Measurements from ENCODE around the gene SERGEF.

SERGEF gene

DNA sequence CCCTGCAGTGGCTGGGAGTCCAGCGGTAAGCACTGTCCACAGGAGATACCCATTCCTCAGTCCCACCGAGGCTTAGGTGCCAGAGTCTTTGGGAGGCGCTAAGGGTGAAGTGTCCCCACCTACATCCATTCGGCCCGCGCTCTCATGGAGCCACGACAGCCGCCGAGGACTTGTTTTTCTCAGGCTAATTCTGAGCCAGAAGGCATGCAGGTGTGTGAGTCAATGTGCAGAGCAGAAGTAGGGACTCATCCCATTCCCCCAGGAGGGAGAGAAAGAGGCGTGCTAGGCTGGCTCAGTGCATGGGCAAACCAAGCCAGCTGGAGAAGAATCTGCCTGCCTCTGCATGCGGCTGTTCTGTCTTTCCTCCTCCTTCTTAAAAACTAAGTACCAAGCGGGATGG lies 231.6 kb downstream of the SERGEF start:
- FAIRE-seq, result no peak

DNA sequence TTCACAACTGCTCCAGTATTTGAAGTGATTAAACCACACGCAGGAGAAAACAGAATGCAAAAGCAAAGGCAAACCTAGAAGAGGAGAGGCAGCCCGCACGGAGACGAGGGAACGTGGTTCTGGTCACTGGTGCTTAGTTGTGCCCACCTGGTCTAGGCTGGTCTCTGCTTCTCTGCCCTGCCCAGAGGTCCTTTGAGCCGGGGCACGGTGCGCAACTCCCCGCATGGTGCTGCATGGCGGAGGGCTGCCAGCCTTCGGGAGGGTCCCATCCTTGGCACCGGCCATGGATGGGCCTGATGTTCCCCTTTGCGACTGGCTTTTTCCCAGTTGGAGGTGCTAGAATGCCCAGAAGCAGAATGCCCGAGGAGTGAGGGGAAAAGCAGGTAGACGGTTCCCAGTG lies 232.2 kb downstream of the SERGEF start:
- FAIRE-seq, result no peak

DNA sequence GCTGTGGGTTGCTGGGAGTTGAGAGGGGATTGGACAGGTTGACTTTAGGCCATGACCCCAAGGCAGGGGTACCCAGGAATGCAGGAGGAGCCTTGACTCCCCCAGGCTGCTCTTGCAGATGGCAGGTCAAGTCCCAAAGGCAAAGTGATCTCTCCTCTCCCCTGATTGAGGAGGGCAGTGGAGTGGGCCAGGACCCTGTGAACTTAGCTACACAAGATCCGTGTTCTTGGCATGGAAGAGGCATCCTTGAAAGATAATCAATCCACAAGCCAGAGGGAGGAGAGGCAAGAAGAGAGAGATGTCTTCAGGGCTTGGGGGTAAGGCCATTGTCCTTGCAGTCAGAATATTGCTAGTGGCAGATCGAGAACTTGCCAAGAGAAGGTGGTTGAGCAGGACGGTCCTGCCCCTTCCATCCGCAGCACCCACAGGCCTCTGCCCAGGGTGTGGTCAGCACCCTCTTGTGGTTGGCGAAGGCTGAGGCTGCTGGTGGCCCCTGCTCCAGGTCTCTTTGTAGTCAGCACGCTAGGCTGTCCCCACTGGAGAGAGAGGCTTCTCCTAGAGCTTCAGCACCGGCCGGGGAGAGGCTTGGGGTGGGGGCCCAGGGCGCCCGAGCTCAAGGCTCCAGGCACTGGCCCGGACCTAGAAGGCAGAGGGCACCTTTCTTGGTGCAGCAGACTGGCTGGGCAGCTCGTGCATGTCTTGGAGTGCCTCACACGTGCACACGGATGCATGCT lies 232.8 kb downstream of the SERGEF start:
- no peak for FAIRE-seq

DNA sequence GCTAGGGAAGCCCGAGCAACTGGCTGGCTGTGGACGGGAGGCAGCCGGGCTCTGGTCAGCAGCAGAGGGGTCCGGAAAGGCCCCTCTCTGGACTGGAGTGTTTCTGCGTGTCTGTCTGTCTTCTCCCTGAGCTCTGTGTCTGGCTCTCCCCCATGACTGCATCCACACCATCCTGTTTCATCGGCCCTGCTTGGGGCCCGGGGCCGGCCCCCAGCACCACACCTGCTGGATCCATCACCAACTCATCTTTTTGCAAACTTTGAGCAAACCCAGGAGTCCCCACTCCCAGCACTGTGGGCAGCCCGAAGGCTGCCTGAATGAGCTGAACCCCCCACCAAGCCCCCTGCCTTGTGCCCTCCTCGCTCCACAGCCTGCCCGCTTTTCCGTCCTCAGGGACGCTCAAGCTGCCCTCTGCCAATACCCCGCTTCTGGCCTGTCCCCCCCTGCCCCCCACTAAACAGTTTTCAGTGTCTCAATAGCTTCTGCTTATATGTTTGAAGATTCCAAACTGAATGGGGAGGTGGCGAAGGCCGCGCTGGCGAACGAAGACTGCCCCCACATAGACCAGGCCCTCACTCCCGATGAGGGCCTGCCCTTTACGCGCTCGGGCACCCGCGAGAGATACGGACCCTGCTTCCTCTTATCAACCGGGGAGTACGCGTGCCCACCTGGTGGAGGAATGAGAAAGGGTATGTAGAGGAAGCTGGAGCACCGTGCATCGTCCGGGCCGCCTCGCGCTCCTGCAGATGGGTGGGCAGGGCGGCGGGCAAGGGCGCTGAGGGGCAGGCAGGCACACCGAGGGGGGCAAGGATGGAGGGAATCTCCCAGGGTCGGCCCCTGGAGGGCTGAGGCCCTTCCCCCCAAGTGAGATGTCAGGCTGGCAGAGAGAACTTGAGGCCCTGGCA lies 233.6 kb downstream of the SERGEF start:
- FAIRE-seq, result no peak

DNA sequence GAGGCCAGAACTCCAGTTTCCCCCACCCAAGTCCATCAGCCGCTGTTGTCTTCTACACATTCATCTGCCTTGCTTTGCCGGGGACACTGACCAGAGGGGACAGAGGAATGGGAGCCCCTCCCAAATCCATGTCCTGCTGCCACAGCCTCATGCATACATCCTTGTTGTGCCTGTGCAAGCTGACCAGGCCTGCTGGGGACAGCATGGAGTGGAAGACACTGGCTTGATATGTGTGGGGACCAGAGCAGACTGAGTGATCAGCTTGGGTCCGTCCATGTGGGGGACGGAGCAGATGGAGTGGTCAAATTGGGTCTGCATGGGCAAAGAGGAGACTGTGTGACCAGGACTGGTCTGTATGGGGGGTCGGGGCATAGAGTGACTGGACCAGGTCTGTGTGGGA lies 234.5 kb downstream of the SERGEF start:
- no peak for FAIRE-seq

DNA sequence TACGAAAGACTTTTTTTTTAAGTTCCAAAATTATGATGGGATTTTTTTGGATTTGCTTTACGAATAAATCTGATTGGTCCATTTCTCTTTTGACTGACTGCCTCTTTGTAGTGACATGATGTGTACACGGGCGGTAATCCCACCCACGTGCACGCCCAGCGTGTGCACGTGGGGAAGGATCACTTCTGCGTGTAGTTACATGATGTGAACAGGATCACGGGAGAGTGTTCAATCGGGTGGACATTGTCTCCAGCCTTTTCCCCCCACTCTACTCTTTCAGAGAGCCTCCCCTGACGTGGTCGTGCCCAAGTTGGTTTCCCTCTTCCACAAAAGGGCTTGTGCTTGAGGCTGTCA lies 235.1 kb downstream of the SERGEF start:
- FAIRE-seq, result no peak

DNA sequence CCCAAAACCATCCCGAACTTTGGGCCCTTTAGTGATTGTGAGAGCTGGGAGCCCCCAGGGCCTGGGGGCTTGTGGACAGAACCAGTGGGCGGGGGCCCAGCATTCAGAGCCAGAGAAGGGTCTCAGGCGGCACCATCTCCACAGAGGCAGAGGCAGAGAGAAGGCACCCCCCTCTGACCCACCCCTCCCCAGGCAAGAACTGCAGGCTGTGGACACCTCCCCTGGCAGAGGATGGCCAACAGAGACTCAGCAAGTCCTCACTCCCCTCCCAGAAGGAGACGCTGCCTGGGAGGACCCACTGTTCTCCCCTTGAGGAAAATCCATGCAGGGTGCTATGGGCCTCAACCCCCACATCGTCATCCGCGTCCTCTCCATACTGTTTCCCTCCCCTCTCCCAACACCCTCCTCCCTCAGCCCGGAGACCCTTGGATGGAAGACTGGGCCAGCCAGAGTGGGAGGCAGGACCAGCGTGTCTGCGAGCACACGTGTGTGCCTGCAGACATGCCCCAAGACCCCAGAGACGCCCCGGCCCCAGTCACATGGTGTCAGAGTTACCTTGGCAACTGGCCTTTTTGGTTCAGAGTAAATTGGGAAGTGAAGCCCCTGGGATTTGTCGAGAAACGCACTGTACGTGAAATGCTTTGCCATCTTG lies 235.6 kb downstream of the SERGEF start:
- FAIRE-seq, result no peak

DNA sequence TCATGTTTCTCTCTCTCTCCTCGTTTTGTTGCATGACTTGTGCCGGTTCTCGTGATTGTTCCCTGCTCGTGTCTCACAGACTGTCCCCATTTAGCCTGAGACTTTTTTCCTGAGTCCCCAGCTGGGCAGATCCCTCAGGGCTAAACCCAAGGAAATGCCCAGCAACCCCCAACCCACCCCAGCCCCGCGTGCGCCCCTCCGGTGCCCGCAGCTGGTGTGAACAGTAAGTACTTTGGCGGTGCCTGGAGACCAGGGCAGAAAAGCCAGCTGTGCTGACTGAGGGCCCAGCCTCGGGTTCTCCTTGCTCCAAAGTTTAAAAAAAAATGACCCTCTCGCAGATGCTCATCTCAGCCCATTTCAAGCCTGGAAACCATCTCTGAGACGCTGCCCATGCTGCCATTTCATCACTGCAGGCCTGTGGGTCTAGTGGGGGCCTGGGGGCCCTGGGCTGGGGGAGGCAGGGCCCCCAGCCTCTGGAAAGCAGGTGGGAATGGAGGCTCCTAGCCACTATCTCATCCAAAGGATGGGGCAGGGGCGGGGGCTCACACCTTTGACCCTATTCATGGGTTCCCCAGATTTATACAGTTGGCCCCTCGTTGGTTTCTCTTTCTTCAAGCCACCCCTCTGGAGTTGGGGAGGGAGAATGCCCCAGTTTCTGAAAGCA lies 236.5 kb downstream of the SERGEF start:
- FAIRE-seq, result no peak

DNA sequence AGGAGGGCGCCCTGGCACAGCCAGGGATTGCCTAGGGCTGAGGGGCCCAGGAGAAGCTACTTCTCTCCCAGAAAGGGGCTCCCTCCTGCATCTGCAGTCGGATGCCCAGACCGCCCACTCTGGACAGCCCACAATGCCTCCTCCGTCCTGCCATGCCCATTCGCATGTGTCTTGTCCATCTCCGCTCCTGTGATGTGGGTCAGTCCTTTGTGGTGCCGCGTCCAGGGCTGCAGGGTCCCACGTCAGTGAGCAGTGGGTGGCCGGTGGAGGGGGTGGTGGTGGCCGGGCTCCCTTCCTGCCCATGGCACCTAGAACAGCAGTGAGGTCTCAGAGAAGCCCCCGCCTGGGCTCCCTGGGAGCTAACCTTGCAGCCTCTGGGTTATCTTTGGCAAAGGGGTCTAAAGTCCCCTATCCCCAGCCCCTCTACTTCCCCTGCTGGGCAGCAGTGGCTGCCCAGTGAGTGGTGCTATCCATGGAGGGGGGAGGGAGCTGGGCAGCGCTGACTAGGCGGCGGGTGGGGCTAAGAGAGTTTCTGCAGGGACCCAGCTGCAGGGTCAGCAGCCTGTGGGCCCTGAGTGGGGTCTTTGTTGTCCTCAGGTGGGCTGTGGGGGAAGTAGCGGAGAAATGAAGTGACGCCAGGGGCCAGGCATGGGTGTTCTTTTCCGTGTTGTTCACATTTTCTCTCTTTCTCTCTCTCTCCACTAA lies 237.2 kb downstream of the SERGEF start:
- no peak for FAIRE-seq

DNA sequence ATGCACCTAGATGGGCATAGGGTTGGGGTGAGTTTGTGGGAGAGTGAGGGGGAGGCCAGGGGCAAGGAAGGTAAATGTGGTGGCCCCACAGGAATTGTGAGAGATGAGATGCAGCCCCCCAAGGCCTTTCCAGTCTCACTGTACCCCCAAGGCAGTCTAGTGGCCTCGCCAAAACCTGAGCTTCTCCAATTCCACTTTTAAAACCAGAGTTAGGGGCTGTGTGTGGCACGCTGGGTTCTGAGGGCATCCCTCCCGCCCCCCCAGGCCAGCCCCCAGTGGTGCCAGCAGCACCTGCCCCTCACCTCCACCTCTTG lies 237.9 kb downstream of the SERGEF start:
- FAIRE-seq, result no peak

DNA sequence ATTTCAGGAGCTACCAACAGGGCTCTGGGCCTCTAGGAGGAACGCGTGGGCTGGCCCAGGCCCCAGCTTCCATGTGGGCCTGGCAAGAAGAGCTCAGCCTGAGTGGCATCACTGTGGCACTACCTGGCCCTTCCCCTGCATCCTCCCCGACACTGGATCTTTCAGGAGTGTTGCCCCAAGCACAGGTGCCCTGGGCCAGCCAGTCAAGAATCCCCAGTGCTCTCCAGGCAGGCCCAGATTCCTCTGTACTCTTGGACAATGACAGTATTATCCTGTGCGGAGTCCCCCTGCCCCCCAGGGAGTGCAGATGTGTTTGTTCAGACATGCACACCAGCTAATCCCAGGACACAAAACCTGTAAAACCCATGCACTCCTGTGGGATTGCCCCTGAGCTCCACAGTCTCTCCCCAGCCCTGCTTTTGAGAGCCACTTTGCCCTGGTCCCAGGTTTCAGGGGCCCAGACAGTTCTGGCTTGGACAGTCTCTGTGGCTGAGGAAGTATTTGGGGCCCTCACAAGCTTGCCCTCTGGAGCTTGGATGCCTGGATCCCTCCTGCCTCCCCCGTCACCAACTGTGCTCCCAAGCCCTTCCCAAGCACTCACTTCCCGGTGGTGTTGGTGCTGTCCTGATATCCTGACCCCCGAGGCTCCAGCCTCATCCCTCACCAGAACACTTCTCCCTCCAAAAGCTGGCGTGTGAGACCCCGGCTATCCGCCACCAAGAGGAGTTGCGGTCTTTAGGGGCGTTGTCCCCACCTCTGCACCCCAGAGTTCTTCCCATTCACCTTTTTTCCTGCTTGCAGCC lies 238.4 kb downstream of the SERGEF start:
- FAIRE-seq, result no peak

DNA sequence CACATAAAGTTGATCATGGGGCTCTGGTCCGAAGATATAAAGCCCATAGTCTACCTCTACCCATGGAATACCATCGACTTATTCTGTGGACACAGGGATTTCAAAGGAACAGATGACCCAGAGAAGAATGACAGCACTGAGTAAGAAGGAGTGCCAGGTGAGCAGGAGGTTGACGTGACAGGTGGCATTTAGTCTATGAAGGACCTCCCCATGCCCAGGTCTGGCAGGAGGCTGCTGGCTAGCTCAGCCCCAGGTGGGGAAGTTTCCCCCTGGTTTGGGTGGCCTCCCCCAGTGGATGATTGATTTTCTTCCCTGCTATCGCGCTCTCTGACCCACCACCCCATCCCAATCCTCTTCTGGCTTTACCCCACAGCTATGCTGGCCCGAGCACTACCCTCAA lies 239.2 kb downstream of the SERGEF start:
- FAIRE-seq, result no peak

DNA sequence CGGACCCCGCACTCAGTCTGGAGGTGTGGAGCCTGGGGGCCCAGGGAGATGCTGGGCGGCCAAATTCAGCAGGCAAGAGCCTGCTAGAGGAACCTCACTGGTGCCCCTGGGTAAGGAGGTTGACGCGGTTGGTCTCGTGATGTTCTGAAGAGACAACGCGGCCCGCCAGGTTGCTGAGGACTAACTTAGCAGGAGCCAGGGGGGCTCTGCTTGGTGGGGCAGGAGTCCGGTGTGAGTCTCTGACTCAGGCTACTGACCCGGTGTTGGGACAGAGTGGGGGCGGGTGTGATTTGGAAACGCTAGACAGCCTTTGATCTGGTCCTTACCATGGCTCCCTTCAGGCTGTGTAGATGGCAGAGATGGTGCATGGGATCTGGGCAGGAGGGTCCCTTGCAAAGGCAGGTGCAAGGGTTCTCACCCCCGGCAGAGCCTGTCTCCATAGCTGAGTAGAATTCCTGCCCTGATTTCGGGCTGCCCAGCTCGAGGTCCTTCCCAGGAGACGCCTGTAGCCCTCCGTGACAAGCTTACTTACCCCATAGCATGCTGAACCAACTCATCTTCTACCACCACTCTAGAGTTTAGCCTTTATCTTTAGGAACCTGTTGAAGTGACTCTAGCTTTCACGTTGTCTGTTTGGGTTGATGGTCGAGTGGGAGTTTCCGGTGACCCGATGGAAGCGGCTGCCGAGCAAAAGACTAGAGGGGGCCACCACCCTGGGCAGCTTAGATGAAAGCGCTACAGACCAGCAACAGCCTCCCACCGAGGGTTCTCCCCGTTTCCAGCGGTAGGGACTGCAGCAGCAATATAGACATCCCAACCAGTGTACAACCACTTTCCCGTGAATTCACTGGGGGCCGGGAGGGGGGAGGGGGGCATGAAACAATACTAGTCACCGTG lies 239.9 kb downstream of the SERGEF start:
- no peak for FAIRE-seq

DNA sequence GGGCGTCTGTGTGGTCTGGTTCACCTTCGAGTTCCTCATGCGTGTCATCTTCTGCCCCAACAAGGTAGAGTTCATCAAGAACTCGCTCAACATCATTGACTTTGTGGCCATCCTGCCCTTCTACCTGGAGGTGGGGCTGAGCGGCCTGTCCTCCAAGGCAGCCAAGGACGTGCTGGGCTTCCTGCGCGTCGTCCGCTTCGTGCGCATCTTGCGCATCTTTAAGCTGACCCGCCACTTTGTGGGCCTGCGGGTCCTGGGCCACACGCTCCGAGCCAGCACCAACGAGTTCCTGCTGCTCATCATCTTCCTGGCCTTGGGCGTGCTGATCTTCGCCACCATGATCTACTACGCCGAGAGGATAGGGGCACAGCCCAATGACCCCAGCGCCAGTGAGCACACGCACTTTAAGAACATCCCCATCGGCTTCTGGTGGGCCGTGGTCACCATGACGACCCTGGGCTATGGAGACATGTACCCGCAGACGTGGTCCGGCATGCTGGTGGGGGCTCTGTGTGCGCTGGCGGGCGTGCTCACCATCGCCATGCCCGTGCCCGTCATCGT lies 240.9 kb downstream of the SERGEF start:
- no peak for FAIRE-seq

DNA sequence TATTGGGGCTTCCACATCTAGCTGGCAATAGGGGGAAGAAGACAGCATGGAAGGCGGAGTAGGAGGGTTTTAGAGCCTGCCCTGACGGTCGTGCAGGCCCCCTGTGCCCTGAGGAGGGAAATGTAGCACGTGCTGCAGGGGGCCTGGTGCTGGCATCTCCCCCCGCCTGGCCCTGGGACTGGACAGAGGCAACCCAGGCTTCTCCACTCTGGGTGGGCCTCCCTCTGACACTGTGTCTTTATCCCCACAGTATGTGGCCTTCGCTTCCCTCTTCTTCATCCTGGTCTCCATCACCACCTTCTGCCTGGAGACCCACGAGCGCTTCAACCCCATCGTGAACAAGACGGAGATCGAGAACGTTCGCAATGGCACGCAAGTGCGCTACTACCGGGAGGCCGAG lies 241.4 kb downstream of the SERGEF start:
- FAIRE-seq, result no peak

DNA sequence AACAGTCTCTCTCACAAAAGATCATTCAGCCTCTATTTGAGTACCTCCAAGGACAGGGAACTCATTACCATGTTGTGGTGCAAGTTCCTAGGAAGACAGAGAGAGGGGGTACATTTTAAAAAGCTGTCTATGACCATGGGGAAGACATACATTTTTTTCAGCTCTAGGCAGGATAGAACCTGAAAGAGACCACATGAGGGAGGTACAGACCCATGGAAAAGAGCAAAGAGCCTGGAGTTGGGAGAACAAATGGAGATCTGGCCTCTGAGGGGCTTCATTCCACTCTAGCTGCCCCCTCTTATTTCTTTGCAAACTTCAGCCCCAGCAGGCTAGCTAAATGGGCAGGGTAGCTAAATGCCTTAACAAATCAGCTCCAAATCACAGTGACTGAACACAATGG lies 241.9 kb downstream of the SERGEF start:
- FAIRE-seq, result no peak

DNA sequence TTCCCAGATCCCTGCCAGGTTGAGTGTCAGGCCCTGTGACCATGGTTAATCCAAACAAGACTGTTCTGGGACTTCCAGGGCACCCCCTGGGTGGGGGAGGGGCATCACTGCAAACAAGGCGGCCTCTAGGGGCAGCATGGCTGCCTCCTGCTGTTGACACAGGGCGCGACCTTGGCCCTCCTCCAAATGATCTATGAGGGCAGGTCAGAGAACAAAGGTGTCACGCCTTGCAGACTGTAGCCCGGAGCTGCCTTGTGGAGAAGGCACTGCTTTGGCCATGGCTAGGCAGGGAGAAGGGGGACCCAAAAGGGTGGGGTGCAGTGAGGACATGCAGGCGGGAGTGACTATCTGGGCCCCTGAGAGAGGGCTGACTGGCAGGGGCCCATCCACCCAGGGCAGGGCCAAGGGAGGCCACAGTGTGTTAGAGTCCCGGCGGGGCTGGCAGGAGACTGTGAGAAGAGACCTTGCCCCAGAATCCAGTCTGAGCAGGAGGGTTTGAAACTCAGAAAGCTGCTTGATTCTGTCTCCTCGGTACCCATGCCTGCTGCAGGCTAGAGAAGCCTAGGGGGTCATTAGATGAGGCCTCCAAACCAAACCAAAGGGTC lies 242.7 kb downstream of the SERGEF start:
- FAIRE-seq, result no peak

DNA sequence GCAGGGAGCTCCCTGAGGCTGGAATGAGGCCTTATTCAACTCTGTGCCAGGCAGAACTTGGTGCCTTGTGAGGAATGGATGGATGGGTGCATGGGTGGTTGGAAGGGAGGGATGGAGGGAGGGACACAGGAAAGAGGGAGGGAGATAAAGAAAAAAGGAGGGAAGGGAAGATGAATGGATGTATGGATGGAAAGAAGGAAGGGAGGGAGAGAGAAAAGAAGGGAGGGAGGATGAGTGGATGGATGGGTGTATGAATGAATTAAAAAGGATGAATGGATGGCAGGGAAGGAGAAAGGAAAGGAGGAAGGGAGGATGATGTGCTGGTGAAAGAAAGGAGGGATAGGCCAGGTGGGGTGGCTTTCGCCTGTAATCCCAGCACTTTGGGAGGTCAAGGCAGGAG lies 243.6 kb downstream of the SERGEF start:
- no peak for FAIRE-seq

DNA sequence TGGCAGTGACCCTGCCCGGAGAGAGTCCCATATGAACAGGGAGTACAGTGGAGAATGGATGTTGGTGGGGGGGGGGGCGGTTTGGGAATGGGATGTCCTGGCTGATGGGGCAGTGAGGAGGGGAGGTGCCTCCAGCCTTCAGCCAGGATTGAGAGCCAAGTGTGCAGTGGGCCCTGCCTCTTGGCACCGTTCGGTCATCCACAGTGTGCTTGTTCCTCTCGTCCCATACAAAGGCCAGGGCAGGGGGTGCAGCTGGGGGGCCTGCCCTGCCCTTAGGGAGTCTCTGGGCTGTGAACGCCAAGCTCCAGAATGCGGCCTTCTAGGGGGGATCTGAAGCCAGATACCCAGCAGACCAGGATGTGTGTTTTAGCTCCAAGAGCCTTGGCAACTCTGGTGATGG lies 244.3 kb downstream of the SERGEF start:
- no peak for FAIRE-seq

DNA sequence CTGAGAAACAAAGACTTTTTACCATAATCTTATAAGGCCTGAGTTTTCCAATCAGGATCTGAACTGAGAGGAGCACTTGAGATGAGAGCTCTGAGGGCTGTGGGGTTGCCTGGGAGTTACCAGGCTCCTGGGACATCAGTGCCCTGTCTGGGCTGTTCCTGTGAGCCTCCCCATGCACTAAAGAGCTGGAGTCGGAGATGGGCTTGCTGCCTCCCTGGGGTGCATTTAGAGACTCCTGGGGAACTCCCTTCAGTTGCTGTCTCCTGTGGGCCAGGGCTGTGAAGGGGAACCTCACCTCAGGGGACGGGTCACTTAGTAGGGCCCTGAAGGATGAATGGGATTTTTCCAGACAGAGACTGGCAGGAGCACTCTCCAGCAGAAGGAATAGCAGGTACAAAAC lies 244.9 kb downstream of the SERGEF start:
- FAIRE-seq, result no peak

Data from endometrium (tissue), 2 donors.